ENCODE measurements around the gene AQP6.

AQP6 gene

GRCh38 chr12:49954863-49955830 is 17.6 kb upstream of the AQP6 start:
- DNase-seq (ENCODE audit: low spot score): no peak
- no peak overlapping the region for H3K27ac ChIP-seq
- ChIA-PET POLR2A (ENCODE audit: low non-redundant PET) (no interaction called here), CTCF (interaction anchor here (1.3 kb wide), 1 partner anchor 10 kb away, joined by 4 read pairs; no protein-coding TSS in a partner anchor)
- no peak for TF ChIP-seq CTCF (conservative IDR thresholded peaks at IDR 0.05; ENCODE audit: low read depth)

- CTCF ChIA-PET: interaction anchor here (1.3 kb wide), 1 partner anchor 11 kb away, joined by 4 read pairs; no protein-coding TSS in a partner anchor
- POLR2A ChIA-PET (ENCODE audit: low non-redundant PET): no interaction called here
- no peak for TF ChIP-seq CTCF (conservative IDR thresholded peaks at IDR 0.05; ENCODE audit: low read depth)
- no peak overlapping the region for H3K27ac ChIP-seq
- DNase-seq (ENCODE audit: low spot score): no peak
These were observed 16.7 kb upstream of the AQP6 start for GRCh38 chr12:49955899-49956662.

DNA sequence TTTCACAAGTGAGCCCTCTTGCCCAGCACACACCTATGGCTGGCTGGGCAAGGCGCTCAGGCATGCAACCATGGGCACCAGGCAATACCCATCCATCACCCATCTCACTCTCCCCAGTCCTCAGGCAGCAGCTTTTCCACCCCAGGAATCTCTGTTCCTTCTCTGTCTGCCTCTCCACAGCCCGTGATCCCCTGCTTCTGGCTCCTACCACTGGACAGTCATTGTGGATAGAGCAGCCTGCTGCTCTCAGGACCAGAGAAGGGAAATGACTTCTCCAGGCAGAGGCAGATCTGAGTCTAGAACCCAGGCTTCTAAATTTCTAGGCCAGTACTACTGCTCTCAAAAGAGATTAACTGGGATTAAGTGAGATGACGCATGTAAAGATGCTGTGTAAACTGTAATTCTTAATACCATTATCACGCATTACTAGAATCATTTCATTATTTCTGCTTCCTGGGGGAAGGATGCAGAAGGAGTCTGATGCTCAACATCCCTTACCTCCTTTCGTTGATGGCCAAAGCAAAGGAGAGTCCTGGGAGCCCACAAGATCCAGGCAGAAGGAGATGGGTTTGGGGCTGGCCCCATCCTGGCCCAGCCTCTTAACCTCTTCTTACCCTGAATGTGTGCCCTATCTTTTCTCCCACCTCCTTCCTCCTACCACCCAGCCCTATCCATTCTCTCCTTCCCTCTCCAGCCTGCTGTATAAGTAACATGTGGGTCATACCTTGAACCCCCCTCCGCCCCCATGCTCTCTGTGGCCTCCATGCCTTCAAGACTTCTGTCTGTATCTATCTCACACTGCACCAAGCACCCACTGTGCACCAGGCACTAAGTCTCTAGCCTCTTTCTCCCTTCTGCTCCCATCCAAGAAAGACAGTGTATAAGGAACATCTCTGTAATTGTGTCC is 15.8 kb upstream of the AQP6 start:
- POLR2A ChIA-PET (ENCODE audit: low non-redundant PET): no interaction called here
- no peak for DNase-seq (ENCODE audit: low spot score)
- CTCF ChIA-PET: interaction anchor here (1.3 kb wide), 1 partner anchor 11 kb away, joined by 4 read pairs; no protein-coding TSS in a partner anchor

GRCh38 chr12:49957570-49957967 is 15.2 kb upstream of the AQP6 start:
- POLR2A ChIA-PET (ENCODE audit: low non-redundant PET): no interaction called here
- DNase-seq (ENCODE audit: low spot score): no peak
- no peak overlapping the region for H3K27ac ChIP-seq
- CTCF ChIA-PET: interaction anchor here (0.6 kb wide), 1 partner anchor 433 kb away, joined by 3 read pairs; no protein-coding TSS in a partner anchor
- no peak for TF ChIP-seq CTCF (conservative IDR thresholded peaks at IDR 0.05; ENCODE audit: low read depth)

More for the DNA sequence above, 15.8 kb upstream of the AQP6 start:
- no peak for TF ChIP-seq CTCF (conservative IDR thresholded peaks at IDR 0.05; ENCODE audit: low read depth)
- no peak overlapping the region for H3K27ac ChIP-seq

DNA sequence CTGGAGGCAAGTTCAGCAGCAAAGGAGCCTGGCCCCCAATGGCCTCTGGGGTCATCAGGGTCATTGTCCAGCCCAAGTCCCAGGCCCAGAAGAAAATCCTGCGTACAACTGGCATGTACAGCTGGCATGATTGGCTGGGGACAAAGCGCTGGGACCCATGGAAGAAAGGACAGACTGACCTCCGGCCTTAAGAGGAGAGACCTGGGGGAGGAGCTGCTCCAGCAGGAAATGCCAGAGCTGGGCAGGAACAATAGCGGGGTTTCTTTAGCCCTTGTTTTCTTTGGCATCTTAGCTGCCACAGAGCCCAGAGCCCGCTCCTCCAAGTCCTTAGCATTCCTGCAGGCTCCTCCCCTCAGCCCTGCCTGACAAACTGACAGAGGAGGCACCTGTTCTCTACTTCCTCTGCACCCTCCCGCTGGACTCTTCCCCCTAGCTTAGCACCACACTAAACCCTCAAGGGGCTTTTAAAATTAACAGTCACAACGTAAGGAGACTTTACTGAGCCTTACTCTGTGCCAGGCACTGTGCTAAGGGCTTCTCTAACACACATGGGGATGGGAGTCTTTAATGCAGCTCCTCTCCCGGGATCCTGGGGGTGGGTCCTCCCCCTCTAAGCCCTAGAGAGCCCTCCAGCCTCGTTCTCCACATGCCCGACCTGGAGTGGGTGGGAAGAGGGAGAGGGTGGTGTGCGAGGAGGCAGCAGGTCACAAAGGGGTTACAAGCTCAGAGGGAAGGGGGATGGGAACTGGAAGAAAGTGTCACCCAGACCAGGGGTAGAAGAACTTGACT is 12.9 kb upstream of the AQP6 start:
- DNase-seq (ENCODE audit: low spot score): peak; percentile 69
- CTCF ChIA-PET: interaction anchor here (0.8 to 1.1 kb wide), 3 partner anchors 46 to 111 kb away, joined by 3 to 4 read pairs (median 3); no protein-coding TSS in a partner anchor
- TF ChIP-seq CTCF (conservative IDR thresholded peaks at IDR 0.05; ENCODE audit: low read depth): no peak
- peak overlapping the region; percentile 51 for H3K27ac ChIP-seq
- POLR2A ChIA-PET (ENCODE audit: low non-redundant PET): no interaction called here
